ENCODE data around the gene ADD3.

ADD3 gene

DNA sequence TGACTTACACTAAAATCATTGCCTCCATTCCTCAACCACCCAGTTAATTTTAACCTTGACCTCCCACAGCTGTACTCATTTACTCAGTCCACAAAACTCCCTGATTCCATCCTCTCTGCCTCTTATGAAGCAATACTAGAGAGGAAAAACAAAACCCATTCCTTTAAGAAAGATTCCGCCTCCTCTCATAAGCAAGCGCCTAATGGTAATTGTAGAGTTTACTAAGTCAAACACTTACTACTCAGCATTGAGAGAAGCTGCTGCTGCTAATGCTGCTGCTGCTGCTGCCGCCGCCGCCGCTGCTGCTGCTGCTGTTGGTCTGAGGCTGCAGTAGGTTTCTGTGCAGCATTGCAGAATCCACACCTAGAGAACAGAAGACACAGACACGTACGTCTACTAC, 2.1 kb upstream of the ADD3 start:
- no peak for DNase-seq

DNA sequence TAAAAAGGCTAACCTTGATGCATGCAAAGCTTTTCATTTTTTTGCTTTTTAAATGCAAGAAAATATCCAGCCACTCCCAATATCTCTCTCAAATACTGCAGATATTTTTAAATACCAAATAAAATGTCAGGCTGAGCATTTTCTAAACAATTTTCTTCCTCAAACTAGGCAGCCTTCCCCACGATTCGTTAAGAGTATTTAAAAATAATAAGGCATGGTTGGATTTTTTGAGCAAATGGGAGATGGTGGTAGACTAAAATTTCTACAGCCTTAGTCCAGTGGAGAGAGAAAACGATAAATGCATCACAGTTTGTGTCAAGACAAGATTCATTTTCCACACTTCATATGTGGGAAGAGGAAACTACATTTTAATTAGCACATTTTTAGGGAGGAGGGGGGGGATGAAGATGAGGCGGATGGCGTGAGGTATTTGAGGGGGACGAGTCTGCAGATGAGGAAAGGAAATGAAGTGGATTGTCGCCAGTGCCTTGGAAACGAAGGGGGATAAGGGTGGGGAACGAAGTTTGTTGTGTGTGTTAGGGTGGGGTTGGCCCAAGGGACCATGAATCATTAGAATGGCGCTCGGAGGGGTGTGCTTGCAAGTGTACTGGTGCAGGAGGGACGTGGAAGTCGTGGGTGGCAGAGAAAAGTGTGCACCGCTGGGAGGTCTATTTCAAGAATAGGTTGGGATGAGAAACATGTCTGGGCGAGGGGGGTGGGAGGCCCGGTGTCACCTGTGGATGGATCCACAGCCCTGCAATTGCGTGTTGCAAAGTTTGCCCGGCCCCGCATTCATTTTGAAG, 1.2 kb upstream of the ADD3 start:
- no peak for DNase-seq

GRCh38 chr10:110007161-110007700, 553 bp upstream of the ADD3 start:
- DNase-seq: no peak

GRCh38 chr10:110008518-110009339, 945 bp downstream of the ADD3 start:
- DNase-seq: peak; percentile 56 to 61

- DNase-seq: peak; percentile 29 to 47
These were observed 2.1 kb downstream of the ADD3 start for GRCh38 chr10:110009736-110010475.

- DNase-seq: no peak
These were observed 2.9 kb downstream of the ADD3 start for GRCh38 chr10:110010486-110011378.

GRCh38 chr10:110011681-110012080, 3.9 kb downstream of the ADD3 start:
- no peak for DNase-seq

- no peak for DNase-seq
These were observed 6.0 kb downstream of the ADD3 start for GRCh38 chr10:110013630-110014293.

GRCh38 chr10:110016039-110016438, 8.3 kb downstream of the ADD3 start:
- DNase-seq: no peak

DNA sequence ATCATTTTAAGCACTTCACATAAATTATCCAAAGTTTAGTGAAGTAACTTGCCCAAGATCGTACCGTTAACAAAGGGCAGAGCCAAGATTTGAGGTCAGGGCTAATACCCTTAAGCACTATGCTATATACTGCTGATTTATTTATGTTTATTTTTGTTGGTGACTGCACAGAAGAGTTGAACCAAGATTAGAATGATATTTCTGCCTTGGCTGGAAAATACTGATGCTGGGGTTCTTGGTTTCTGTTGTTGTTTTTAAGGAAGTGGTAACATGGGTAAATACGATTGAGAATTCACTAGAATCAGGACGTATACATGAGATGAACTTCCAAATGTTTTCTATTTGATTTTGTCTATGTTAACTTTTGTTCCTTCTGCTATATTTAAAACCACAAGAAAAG, 9.3 kb downstream of the ADD3 start:
- DNase-seq: no peak

- DNase-seq: no peak
These were observed 10.1 kb downstream of the ADD3 start for GRCh38 chr10:110017907-110018306.

DNA sequence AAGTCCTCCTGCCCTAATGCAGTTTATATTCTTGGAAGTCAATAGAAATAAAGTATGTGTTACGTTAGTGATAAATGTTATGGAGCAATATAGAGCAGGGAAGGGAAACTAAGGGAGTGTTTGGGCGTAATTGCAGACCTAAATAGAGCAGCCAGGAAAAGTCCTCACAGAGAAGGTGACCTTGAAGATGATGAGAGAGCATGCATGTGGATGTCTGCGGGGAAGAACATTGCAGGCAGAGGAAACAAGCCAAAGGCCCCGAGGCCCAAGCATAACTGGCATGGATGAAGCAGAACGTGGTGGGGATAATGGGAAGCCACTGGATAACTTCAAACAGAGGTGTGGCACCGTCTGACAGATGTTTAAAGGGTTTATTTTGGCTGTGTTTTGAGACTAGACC, 12.5 kb downstream of the ADD3 start:
- no peak for DNase-seq

DNA sequence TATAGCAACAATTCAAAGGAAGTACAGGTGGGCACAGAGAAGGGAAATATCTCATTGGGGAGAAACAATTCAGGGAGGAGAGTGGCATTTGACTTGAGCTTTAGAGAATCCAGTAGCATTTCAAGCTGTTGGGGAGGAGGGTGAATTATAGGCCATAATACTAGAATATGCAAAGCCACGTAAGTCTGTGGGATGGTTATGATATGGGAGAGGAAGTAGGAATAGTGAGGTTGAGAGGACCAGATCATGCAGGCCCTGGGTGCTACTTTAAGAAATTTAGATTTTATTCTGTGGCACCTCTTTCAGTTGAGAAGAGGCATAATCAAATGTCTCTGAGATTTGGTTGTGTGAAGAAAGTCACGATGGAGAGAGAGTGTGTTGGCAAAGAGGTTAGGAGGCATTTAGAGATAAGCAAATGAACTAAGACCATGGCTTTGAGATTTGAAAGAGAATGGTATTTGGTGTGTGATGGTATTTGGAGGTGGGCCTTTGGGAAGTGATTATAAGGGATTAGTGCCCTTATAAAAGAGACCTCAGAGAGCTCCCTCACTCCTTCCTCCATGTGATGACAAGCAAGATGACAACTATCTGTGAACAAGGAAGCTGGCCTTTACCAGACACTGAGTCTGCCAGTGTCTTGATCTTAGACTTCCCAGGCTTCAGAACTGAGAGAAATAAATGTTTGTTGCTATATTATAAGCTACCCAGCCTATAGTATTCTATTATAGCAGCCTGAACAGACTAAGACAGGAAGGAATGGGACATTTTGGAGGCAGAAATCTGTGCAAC, 15.1 kb downstream of the ADD3 start:
- DNase-seq: no peak

DNA sequence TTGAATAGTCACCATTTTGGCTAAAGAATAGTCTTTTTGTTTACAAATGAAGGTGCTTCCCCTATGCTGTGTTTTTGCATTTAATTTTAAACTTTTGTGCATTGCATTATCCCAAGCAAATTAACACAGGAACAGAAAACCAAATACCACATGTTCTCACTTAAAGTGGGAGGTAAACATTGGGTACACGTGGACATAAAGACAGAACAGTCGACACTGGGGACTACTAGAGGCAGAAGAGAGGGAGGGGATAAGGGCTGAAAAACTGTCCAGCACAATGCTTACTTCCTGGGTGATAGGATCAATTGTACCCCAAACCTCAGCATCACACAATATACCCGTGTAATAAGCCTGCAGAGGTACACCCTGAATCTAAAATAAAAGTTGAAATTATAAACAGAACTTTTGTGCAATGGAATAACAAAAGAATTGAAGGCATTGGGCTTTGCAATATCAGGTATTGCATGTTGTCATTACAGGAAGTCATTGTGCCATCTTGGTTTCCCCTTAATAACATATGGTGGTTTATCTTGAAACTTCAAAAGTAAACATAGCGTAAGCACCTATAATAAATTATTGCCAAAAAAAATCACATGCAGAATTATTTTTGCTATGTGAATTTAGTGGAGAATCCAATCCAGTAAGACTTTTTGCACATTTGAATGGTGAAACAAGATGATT, 16.1 kb downstream of the ADD3 start:
- DNase-seq: no peak

DNA sequence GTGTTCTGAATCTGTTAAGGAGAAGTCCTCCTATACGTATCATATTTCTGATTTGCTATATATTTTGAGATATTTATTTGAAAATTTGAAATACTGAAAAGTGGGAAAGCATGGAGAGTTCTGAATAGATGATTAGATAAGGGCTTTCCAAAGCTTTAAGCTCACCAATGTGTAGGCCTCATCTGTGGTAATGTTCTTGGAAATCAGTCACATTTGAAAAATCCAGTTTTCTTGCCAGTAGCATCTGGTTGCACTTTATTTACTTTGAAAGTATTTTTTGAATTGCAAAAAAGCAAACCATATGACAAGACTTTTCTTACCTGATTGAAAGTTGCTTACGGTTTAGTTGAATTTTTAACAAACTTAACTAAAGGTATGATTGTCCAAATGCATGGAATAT, 21.7 kb downstream of the ADD3 start:
- DNase-seq: no peak

GRCh38 chr10:110032801-110033700, 25.3 kb downstream of the ADD3 start:
- DNase-seq: no peak

DNA sequence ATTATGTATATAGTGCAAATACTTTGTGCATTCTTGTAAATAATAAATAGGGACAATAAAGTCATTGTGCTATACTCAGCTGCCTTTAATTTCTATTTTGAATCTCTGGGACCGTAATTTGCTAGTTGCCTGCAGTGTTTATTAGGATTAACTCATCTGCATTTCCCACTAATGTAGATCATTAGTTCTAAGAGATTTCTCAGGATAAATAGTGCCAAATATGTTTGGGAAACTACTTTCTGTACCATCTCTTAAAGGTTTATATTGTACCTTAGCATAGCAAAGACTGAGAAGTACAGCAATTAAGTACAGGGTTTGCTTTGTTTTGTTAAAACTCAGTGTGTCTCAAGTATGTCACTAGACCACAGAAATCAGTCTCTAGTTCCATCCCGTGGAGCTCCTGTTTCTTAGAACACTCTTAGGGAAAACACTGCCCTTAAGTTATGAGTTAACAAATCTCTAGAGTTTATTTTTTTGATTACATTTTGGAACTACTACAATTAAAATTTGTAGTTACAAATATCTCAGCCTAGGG, 26.0 kb downstream of the ADD3 start:
- no peak for DNase-seq

- no peak for DNase-seq
These were observed 26.8 kb downstream of the ADD3 start for GRCh38 chr10:110034596-110034995.

Measured in activated T-cell treated with anti-CD3 and anti-CD28 coated beads, Interleukin-2, amount 50 U/mL, for 48 hours (primary cell).